CMK (cell line): ENCODE data around the gene MRPL33.

ENCODE experiments used
- DNase-seq: peaks from one replicate; pipeline ENCODE4 v3.0.0-alpha.2; 2010; ENCODE audit warnings: low read depth

Gene MRPL33

DNA sequence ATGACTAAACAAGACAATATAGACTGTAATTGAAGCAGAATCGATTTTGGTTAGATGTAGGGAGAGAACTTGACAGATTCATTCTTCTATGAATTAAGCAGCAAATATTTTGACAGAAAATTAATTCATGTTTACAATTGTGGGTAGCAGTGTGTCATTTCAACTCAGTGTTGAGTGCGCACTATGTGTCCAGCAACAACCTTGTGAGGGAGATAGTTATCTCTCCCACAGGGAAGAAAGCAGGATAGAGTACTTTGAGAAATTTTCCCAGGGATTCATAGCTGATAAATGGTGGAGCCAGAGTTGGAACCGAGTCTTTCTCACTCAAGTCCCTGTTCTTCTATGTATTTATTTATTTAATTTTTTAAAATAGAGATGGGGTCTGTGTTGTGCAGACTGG is 5.2 kb downstream of the MRPL33 start:
- DNase-seq: no peak

DNA sequence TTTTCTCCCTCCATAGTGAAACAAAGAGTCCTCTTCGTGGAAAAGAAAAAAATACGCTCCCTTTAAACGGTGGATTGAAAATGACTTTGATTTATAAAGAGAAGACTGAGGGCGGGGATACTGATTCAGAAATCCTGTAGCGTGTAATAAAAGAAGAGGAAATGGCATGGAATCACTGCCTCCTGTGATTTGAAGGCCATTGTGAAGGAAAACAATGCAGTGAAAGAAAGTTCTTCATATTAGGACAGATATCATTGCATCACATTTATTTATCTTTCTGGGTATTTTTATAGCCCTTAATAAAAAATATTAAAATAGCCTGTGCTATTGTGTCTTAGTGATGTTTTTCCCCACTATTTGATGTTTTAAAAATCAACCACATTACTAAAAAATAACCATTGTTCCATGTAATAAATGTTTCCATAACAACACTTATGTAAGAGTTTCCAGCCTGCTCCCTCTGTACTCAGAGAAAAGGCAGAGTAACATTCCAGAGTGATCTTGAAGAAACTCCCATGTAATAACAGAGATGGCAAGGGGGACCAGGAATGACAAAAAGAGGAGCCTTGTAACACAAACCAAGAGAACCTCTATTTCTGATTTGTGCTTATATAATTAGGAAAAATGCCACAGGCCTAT is 8.0 kb downstream of the MRPL33 start:
- no peak for DNase-seq

DNA sequence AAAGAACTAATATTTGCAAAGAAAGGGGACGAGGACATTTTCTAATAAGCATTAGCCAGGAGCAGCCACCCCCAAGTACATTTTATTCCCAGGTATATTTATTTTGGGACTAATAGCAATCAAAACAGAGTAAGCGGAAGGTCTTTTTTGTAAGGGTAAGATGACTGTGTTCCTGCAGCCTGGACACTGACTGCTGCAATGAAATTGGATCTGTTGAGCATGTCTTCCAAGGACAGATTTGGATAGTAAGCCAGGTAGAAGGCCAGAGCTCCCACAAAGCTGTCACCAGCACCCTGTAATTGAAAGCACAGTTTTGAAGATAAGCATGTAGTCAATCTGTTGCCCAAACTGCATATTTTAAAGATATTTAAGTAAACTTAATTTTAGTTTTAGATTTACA is 10.0 kb downstream of the MRPL33 start:
- no peak for DNase-seq

DNA sequence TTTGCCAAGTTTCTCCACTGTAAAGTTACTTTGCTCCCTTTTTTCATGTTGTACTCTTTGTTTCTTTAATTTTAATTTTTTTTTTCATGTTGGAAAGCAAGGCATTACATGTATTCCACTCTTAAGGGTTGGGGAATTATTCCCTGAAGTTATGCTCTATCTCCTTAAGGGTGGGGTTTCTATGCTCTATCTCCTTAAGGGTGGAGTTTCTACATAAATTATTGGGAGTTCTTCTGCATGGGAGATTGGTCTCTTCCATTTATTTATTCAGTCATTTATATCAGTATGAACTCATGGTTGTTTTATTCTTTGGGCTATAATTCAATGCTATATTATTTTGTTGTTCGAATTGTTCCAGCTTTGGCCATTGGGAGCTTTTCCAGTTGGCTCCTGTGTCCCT is 11.2 kb downstream of the MRPL33 start:
- DNase-seq: no peak

DNA sequence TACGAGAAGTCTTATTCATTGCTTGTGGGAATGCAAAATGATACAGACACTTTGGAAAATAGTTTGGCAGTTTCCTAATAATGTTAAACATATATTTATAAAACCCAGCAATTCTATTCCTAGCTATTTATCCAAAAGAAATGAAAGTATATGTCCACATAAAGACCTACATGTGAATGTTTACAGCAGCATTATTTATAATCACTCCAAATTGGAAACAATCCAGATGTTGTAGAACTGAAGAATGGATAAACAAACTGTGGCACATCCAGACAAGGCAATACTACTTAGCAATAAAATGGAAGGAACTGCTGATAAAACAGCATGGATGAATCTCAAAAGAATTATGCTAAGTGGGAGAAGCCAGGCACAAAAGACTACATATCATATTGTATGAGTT is 19.3 kb downstream of the MRPL33 start:
- no peak for DNase-seq

DNA sequence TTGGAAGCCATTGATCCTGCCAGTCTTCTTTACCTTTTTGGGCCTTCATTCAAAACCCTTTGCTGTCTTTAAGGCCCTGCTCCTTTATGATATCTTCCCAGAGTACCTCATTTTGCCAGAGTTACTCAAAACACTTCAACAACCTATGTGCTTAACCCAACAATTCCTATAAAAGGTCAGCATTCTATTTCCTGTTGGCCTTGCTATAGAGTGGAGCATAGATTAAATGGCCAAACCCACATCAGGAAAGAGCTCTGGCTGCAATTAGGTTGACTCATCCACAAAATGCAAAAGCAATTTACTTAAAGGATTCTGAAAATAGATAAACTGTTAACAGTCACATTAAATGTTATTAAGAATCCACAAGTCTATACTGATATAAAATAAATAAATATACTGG is 21.2 kb downstream of the MRPL33 start:
- no peak for DNase-seq

DNA sequence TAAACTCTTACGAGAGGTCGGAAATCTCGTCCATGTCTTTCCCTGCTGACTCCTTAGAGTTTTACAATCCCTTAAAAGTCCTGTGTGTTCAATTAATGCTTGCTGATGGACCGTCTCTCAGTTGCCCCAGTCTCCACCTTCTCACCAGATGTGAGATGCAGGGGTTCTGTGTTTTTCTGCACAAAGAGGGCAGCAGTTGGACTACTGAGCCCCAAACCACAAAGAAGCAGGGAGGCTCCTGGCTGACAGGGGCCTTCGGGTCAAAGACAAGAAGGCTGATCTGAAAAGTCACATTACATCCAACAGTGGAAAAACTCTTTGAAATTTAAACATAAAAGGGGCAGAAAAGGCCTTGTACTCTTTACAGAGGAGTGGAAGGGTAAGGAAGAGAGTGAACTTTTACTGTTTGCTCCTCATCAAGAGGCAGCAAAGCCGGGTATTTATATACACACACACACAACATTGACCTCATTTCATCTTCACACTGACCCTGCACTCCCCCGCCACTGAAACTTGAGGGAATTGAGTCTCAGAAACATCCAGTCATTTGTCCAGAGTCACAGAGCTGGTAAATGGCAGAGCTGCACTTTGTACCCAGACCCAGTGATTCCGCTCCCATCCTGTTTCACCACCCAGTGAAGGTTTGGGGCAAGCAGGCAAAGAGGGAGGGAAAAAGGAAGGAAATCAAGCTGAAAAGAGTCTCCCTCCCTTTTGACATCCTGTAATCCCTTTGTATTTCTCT is 23.7 kb downstream of the MRPL33 start:
- DNase-seq: no peak

DNA sequence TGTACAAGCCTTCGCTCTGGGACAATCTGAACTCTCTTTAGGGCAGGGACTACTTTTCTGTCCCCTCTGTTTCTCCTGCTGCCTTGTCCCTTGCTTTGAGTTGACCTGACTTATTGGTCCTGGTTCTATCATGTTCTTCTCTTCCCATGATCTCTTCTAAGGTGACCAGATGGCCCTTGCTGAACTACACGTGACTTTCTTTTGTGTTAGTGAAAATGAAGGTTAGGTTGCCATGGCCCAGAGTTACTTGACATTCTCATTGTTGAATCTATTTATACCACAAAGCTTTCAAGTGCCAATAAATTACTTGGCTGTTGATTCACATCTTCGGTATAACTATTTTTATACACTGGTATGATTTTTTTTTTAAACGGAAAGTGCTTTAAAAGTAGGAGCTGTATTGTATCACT is 24.4 kb downstream of the MRPL33 start:
- no peak for DNase-seq

DNA sequence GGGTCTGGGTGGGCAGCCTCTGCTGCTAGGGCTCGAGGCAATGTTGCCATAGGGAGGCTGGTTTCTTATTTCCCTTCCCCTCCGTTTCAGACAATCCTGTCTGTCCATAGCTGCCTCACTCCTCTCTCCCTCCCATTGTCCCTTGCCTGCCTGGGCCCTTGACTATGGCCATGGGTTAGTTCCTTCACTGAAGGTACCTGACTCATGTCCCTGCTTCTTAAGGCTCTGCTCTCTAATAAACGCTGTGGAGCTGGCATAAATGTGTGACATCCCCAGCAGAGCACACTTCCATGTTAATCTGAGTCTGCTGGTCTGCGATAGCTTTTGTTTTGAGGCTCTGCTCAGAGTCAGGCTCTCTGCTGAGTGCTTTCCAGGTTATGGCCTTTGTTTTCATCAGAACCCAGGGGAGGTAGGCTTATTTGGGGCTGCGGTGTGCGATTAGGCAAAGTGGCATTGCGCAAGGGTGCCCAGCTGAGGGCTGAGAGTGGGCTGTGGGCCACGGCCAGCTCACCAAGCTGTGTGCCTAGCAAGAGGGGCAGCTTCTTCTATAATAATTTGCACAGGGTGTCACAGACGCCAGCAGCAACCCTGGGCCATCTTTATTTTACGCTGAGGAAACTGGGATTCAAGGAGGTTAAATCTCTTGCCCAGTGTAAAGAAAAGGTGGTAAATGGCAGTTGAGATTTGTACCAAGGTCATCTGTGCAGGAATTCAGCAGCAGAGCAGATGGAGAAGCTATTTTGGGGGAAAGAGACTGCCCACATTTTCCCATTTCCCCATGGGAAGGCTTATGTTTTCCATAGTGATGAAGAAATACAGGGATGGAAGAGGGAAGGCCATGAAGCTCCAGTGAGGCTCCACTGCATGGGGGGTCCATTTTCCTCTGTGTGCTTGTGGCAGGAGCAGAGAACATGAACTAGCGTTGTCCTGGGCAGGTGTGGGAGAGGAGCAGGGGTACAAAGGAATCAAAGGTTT is 25.6 kb downstream of the MRPL33 start:
- DNase-seq: no peak

DNA sequence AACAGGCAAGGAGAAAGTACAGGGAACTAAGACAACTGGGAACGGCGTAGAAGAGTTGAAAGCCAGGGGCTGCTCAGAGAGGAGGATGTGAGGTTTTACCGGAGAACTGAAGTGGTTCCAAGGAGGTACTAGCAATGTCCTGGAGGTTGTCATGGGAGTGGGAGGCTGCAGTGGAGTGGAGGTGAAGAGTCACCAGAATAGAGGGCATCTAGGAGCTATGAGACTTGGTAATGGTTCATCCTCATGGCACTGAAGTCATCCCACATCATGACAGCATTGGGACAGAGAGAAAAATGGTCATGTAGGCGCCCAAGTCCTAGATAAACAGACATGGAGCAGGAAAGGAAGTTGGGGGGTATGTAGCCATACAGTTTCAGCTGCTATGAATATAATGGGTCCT is 26.3 kb downstream of the MRPL33 start:
- no peak for DNase-seq

DNA sequence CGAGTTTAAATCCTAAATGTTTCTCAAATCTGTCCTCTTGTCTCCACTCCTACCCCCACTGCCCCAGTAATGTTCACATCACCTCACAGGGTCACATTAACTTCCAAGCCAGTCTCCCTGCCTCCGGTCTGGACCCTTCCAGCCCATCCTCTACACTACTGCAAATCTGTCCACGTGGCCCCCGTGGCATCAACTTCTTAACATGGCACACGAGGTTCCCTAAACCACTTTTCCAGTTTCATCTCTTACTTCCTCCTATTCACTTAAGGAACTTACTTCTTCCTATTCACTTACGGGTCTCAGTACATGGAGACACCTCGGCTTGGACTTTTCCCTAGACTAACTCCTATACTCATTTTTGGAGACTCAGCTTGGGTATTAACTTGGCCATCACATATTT is 27.0 kb downstream of the MRPL33 start:
- no peak for DNase-seq

DNA sequence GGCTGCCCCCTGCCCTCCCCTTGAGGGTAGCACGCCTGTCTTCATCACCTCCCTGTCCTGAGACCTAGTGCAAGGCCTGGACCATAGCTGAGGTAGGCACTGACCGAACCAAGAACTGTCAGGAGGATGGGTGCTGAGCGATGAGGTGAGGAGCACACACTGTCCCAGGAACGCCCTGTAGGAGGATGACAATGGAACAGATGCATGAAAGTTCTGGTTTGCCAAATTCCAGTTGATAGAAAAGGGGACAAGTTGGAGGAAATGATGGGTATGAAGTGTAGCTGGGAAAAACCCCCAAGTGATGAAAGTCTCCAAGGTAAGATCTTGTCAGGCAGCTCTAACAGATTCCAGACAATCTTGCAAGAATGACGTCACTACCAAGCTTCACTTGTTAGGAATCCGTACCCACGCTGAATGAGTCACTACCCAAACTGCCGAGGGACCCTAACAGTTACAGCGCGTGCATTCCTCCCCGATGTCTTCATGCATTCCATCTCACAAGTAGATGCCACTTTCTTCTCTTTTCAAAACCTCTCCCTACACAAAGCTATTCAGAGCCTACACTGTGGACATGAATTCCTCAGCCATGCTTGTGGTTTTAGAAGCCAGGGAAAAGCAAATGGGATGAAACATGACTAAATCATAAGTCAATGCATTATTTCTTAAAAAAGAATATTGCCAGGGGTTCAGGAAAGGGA is 27.6 kb downstream of the MRPL33 start:
- DNase-seq: no peak

DNA sequence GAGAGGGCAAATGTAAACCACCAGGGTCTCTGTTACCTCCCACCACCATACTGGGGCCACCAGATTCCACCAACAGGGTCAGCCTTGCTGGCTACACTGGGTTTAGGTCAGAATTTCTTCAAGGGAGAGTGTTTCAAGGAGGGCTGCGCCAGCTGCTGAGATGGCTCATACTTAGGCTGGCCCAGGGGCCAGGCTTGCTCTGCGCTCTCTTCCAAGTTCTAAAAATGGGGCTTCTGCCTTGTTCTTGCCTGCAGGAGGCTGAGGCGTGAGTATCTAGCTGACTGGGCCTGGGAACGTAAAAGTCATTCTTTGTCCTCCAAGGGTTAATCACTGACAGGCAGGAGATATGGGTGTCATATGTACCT is 28.1 kb downstream of the MRPL33 start:
- no peak for DNase-seq

DNA sequence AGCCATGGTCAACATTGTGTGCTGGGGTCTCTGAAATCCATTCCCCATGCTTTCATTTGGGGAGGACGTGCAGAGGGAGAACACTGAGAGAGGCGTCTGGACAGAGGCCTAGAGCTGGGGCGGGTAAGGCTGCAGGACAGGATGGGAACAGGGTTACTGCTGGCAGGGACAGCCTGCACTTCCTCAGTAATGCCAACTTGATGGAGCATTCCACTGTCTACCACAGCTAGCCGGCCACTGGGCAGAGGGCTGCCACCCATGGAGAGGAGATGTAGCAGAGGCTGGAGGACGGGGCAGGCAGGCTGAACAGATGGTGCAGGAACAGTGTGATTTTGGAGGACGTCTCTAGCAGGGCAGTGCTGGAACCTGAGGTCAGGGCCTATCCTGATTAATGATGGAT is 29.3 kb downstream of the MRPL33 start:
- DNase-seq: no peak

DNA sequence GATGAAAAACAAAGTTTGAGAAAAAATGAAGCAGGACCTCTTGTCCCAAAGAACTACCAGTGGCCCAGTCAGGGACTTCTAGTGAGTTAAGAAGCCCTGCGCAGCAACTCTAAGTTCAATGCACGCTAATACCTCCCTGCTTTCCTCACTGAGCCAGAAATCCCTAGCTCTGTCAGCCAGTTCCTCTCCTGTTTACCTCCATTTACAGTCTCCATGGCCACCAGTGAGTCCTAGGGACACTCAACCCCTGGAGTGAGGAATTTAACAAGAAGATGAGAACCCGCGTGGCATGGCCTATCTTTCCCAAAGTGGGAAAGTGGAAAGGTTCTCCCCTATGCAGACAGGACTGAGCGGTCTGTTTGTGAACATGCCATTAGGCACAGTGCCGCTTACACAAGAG is 31.0 kb downstream of the MRPL33 start:
- DNase-seq: no peak

DNA sequence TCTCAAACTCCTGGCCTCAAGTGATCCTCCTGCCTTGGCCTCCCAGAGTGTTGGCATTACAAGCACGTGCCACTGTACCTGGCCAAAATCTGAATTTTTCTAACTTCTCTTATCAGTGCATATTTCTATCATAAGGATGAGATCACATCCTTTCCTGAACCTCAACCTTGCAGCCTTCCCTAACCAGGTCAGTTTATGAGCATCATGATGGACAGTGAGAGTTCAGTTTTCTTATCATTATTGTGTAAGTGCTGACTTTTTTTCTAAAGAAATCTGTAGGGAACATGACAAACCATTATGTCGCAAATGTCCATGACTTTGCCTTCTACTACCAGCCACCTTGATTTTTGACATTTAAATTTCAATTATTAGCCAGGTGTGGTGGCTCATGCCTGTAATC is 31.5 kb downstream of the MRPL33 start:
- DNase-seq: no peak

DNA sequence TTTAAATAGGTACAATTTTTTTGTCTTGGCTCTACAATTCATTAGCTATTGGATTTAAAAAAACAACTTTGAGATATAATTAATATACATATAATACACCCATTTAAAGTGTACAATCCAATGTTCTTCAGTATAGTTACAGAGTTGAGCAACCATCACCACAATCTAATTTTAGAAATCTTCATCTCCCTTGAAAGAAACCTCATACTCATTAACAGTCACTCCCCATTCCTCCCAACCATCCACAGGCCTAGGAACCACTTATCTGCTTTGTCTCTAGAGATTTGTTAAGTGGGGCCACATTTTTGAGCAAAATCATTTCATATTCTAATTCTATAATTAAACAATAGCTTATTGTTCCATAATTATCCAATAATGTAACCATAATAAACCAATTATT is 32.6 kb downstream of the MRPL33 start:
- no peak for DNase-seq

DNA sequence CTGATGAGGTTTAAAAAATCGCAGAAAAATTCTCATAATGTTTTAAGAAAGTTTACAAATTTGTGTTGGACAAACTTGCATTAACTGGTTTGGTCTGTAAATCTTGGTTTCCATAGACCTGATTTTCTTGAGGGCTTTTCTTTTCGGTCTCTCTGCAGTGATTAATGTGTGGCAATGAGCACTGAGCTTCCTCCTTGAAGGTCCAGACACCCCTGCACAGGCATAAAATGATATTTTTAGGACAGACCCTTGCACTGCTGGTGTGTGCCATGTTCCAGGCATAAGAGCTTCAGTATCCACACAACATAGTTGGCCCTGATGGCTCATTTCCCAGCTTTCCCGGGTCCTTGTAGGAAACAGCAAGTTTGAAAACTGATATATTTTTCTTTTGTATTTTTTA is 33.7 kb downstream of the MRPL33 start:
- DNase-seq: no peak

DNA sequence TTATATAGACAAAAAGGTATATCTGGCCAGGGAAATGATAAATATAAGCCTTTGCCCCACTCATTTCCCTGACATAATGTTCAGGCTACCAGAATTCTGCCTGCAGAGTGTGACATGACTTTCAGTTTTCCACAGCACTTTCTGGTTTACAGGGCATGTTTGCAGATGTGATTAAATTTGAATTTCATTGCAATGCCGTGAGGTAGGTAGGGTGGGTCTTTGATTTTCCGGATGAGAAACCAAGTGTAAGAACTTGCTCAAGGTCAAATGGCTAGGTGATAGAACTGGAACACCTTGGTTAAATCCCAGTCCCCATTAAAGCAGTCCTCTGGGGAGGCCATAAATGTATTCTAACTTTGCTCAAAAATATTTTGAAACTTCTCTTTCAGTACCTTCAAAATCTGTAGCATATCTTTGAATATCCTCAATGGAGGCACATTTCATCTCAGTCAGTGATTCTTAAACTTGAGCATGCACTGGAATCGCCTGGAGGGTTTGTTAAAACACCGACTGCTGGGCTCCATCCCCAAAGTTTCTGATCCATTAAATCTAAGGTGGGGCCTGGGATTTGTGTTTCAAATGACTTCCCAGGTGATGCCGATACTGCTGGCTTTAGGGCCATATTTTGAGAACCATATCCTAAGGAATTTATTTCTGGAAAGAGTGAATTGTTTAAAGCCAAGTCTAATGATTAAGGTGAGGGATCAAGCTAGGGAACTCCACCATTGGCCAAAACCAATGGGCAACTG is 35.0 kb downstream of the MRPL33 start:
- no peak for DNase-seq

DNA sequence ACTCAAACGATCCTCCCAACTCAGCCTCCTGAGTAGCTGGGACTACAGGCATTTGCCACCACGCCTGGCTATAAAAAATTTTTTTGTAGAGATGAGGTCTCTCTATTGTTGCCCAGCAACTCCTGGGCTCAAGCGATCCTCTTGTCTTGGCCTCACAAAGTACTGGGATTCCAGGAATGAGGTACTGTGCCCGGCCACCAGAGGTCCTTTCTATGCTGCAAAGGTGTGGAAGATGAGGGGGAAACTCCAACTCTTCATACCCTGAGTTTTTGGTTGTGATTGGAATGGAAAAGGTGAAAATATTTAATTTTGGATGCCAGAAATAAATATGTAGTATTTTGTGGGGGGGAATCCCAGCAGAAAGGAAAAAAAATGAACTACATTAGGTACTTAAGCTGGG is 36.0 kb downstream of the MRPL33 start:
- DNase-seq: no peak

DNA sequence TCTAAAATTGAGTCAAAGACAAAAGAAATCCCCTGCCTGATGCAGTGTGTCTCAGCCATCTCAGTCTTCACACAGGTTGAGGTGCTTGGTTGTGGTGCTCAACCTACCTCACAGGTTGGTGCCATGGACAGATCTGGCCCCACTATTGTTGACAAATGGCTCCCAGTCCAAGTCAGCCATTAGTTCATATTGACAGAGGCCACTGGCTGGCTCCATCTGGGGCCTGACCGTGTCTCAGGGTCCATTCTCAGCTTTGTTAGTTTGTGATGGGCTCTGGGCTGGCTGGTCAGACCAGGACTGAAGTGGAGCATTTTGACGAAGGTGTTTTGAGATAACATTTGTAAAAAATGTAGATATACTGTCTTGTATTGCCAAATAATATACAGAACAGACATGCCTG is 36.9 kb downstream of the MRPL33 start:
- no peak for DNase-seq

DNA sequence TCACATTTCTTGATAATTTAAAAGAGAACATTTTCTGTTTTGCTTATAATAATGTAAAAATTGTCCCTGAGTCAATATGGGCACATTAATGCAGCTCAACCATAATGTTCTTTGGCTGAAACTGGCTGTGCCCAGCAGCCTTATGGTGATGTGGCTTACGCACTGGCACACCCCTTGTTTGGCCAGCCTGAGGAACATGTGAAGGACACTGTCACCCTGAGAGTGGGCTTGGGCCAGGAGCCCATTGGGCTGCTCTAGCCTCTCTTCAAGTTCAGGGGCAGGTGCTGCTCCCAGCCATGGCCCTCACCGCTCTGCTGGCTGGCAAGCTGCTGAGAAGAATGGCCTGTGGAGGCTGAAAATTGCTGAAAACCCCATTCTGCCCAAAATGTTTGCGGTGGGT is 37.5 kb downstream of the MRPL33 start:
- no peak for DNase-seq
